ENCODE results near the gene OSTN. TPM values are rescaled to one million over a fixed set of nuclear protein-coding genes. Genes with fewer than 3 reads are reported as not detected.

OSTN gene
- total and polyA plus RNA-seq, 2 donors (not counting 3 experiments of a cell fraction or from before 2014, with no cell fraction given), result not detected

- Histone ChIP-seq H2AFZ (ENCODE audit: low read depth, low read length) (no peak overlapping the region), H3K9me3 (replicated peaks; ENCODE audit: control insufficient read depth, insufficient read depth, low read length) (no peaks in the 10 kb centered on the region), H3K79me2 (ENCODE audit: control insufficient read depth, insufficient read depth, low read length) (no peaks in the 10 kb centered on the region), H3K36me3 (ENCODE audit: control insufficient read depth in 2 of 2, extremely low read depth in 1 of 2, insufficient read depth in 2 of 2, low read length in 2 of 2) (no peaks in the 10 kb centered on the region), H3K27ac (ENCODE audit: insufficient read depth, low read depth, low read length) (no peak overlapping the region), H3K9ac (replicated peaks; ENCODE audit: extremely low read depth, insufficient read depth, low read length) (no peak overlapping the region), H3K27me3 (ENCODE audit: control insufficient read depth in 2 of 2, insufficient read depth in 2 of 2, low read length in 2 of 2) (no peaks in the 10 kb centered on the region), H4K20me1 (replicated peaks; ENCODE audit: control insufficient read depth, extremely low read depth, insufficient read depth, low read length) (no peaks in the 10 kb centered on the region), H3K4me2 (ENCODE audit: insufficient read depth, low read length) (no peak overlapping the region), H3K9me1 (replicated peaks; ENCODE audit: control insufficient read depth, extremely low read depth, insufficient read depth, low read length) (no peaks in the 10 kb centered on the region), H3K4me1 (ENCODE audit: control insufficient read depth, extremely low read depth, insufficient read depth, low read length) (no peaks in the 10 kb centered on the region), H3K4me3 (replicated peaks in 1 of 3; ENCODE audit: insufficient read depth in 1 of 3, low read depth in 1 of 3, low read length in 3 of 3) (no peak overlapping the region)
- dilution Hi-C loops (cut with MboI; ENCODE audit: extremely low pct_ligation_motif_present, low sequenced_read_pairs), result no loop called here
- FAIRE-seq (no peak), DNase-seq (ENCODE audit: low read depth, low spot score) (no peak)
- no peak for TF ChIP-seq CTCF (IDR thresholded peaks at IDR 0.05; ENCODE audit: extremely low read depth in 1 of 2, insufficient read depth in 1 of 2, low read depth in 1 of 2, low read length in 2 of 2)
- no peak for TF ChIP-seq EZH2 (IDR thresholded peaks at IDR 0.05; ENCODE audit: borderline replicate concordance, low read depth, low read length, severe bottlenecking)
- no peak for TF ChIP-seq MAX (IDR thresholded peaks at IDR 0.05; ENCODE audit: insufficient read depth, insufficient read length)
- no peak for TF ChIP-seq GATA2 (IDR thresholded peaks at IDR 0.05; ENCODE audit: insufficient read depth, insufficient read length, low read depth, low read length)
- ChIA-PET CTCF (no interaction called here), POLR2A (no interaction called here)
- intact Hi-C loops (cut with micrococcal nuclease), result no loop called here
- no TSS peak for BruUV-seq (replicated peaks)
Observed at GRCh38 chr3:191151653-191152052, 47.4 kb upstream of the OSTN start.

GRCh38 chr3:191154827-191155226 lies 44.2 kb upstream of the OSTN start:
- Histone ChIP-seq H3K4me3 (replicated peaks in 1 of 3; ENCODE audit: insufficient read depth in 1 of 3, low read depth in 1 of 3, low read length in 3 of 3) (no peak overlapping the region), H3K9me1 (replicated peaks; ENCODE audit: control insufficient read depth, extremely low read depth, insufficient read depth, low read length) (no peaks in the 10 kb centered on the region), H3K4me2 (ENCODE audit: insufficient read depth, low read length) (no peak overlapping the region), H3K4me1 (ENCODE audit: control insufficient read depth, extremely low read depth, insufficient read depth, low read length) (no peaks in the 10 kb centered on the region), H4K20me1 (replicated peaks; ENCODE audit: control insufficient read depth, extremely low read depth, insufficient read depth, low read length) (no peaks in the 10 kb centered on the region), H2AFZ (ENCODE audit: low read depth, low read length) (no peak overlapping the region), H3K9me3 (replicated peaks; ENCODE audit: control insufficient read depth, insufficient read depth, low read length) (no peaks in the 10 kb centered on the region), H3K27me3 (ENCODE audit: control insufficient read depth in 2 of 2, insufficient read depth in 2 of 2, low read length in 2 of 2) (no peaks in the 10 kb centered on the region), H3K36me3 (ENCODE audit: control insufficient read depth in 2 of 2, extremely low read depth in 1 of 2, insufficient read depth in 2 of 2, low read length in 2 of 2) (no peaks in the 10 kb centered on the region), H3K9ac (replicated peaks; ENCODE audit: extremely low read depth, insufficient read depth, low read length) (no peak overlapping the region), H3K79me2 (ENCODE audit: control insufficient read depth, insufficient read depth, low read length) (no peaks in the 10 kb centered on the region), H3K27ac (ENCODE audit: insufficient read depth, low read depth, low read length) (no peak overlapping the region)
- dilution Hi-C loops (cut with MboI; ENCODE audit: extremely low pct_ligation_motif_present, low sequenced_read_pairs) (no loop called here), intact Hi-C loops (cut with micrococcal nuclease) (no loop called here)
- DNase-seq (ENCODE audit: low read depth, low spot score), result no peak
- BruUV-seq (replicated peaks), result no TSS peak
- FAIRE-seq, result no peak
- no peak for TF ChIP-seq MAX (IDR thresholded peaks at IDR 0.05; ENCODE audit: insufficient read depth, insufficient read length)
- TF ChIP-seq FOS (IDR thresholded peaks at IDR 0.05; ENCODE audit: borderline replicate concordance, insufficient read depth, low read length), result no peak
- no peak for TF ChIP-seq JUN (IDR thresholded peaks at IDR 0.05; ENCODE audit: borderline replicate concordance, insufficient read depth, insufficient read length, low read depth)
- TF ChIP-seq GATA2 (IDR thresholded peaks at IDR 0.05; ENCODE audit: insufficient read depth, insufficient read length, low read depth, low read length), result no peak
- TF ChIP-seq CTCF (IDR thresholded peaks at IDR 0.05; ENCODE audit: extremely low read depth in 1 of 2, insufficient read depth in 1 of 2, low read depth in 1 of 2, low read length in 2 of 2), result no peak
- TF ChIP-seq MYC (IDR thresholded peaks at IDR 0.05; ENCODE audit: low read depth, low read length), result no peak
- no peak for TF ChIP-seq EZH2 (IDR thresholded peaks at IDR 0.05; ENCODE audit: borderline replicate concordance, low read depth, low read length, severe bottlenecking)
- no peak for TF ChIP-seq POLR2A (IDR thresholded peaks at IDR 0.05; ENCODE audit: low read depth, low read length)
- TF ChIP-seq POLR2AphosphoS5 (IDR thresholded peaks at IDR 0.05; ENCODE audit: insufficient read depth, low read depth, low read length), result no peak
- ChIA-PET POLR2A (interaction anchor here (0.5 kb wide), 1 partner anchor 1697 kb away, joined by 4 read pairs; no protein-coding TSS in a partner anchor), CTCF (interaction anchor here (0.9 to 1.3 kb wide), 2 partner anchors 18 to 104 kb away, joined by 4 to 5 read pairs; no protein-coding TSS in a partner anchor)

All from endothelial cell of umbilical vein (primary cell).